ENCODE data around the gene NLRP3. TPM values are rescaled to one million over a fixed set of nuclear protein-coding genes. Genes with fewer than 3 reads are reported as not detected.

The NLRP3 gene
- not detected in 2 replicates for total RNA-seq

GRCh38 chr1:247415423-247416361 lies at the start of gene NLRP3:
NLRP3 (plus strand) TSS chr1:247416173; CDS start chr1:247418801, 2,628 bp downstream.

Other genes starting within 250 kb of the NLRP3 start
- 10.3 and 12.0 TPM in 2 replicates for gene ZNF124, start 244.2 kb upstream of the NLRP3 start, total RNA-seq
- not detected in 2 replicates for gene VN1R5, start 160.1 kb upstream of the NLRP3 start, total RNA-seq
- gene ZNF496, start 84.3 kb upstream of the NLRP3 start, total RNA-seq, result 13.5 and 18.0 TPM in 2 replicates
- gene OR2B11, start 41.9 kb downstream of the NLRP3 start, total RNA-seq, result not detected in 2 replicates
- gene OR2C3, start 120.3 kb downstream of the NLRP3 start, total RNA-seq, result not detected in 2 replicates
- not detected in 2 replicates for gene GCSAML, start 133.0 kb downstream of the NLRP3 start, total RNA-seq
- not detected in 2 replicates for gene OR2G2, start 172.2 kb downstream of the NLRP3 start, total RNA-seq
- not detected in 2 replicates for gene OR2G3, start 189.4 kb downstream of the NLRP3 start, total RNA-seq

Measured in cardiac atrium fibroblast (primary cell).